ENCODE measurements around the gene TFAP2A.

GRCh38 chr6:10384610-10385523 lies 30.0 kb downstream of the TFAP2A start:
- no peak for TF ChIP-seq EZH2phosphoT487 (IDR thresholded peaks at IDR 0.05; ENCODE audit: insufficient read depth, low read depth)
- no peak for TF ChIP-seq EZH2 (IDR thresholded peaks at IDR 0.05; ENCODE audit: insufficient read depth, poor library complexity, severe bottlenecking)

All from GM23248 (cell line).